GM18951 (cell line): ENCODE measurements around the gene TRIM49D1.
"Not testable (repeated sequence)": the region's sequence is repeated elsewhere in the genome, so short reads cannot be mapped to it uniquely, and the experiment has no call there.

ENCODE experiments used
- POLR2A ChIP-seq: IDR thresholded peaks from 4 replicates; pipeline ENCODE4 v1.6.1; 2011; ENCODE audit warnings: mild to moderate bottlenecking; ENCODE audit not compliant: insufficient read length, insufficient read depth; ENCODE audit errors: extremely low read depth
- in situ Hi-C: fragments of 300-500 bp; cut with MboI; formaldehyde crosslinking; loops from one replicate; pipeline ENCODE4 v1.12.0; 2022; ENCODE audit warnings: low sequenced_read_pairs, mixed read lengths, inconsistent platforms; ENCODE audit not compliant: unreplicated experiment

TRIM49D1 gene

GRCh38 chr11:89922195-89922660 is at the start of gene TRIM49D1:
TRIM49D1 (minus strand) TSS chr11:89922245; CDS start chr11:89917710, 4,535 bp downstream.
- TF ChIP-seq POLR2A: no peak
- in situ Hi-C loops: no loop called here

GRCh38 chr11:89965737-89966136 is 43.7 kb upstream of the TRIM49D1 start, which contains the start of gene TRIM64:
TRIM64 (plus strand) TSS chr11:89966037; CDS start chr11:89968504, 2,467 bp downstream.
- in situ Hi-C loops: not testable (repeated sequence)

- in situ Hi-C loops: not testable (repeated sequence)
Observed at GRCh38 chr11:89960833-89961232, 38.8 kb upstream of the TRIM49D1 start.

- in situ Hi-C loops: not testable (repeated sequence)
Observed at GRCh38 chr11:89923764-89924163, 1.7 kb upstream of the TRIM49D1 start, which contains the start of gene TRIM49D2. TRIM49D2 (plus strand) TSS chr11:89924064; CDS start chr11:89926762, 2,698 bp downstream.

- in situ Hi-C loops: not testable (repeated sequence)
Observed at GRCh38 chr11:89900809-89901208, 21.2 kb downstream of the TRIM49D1 start.

- in situ Hi-C loops: not testable (repeated sequence)
Observed at GRCh38 chr11:89893245-89893644, 28.8 kb downstream of the TRIM49D1 start.

- in situ Hi-C loops: not testable (repeated sequence)
Observed at GRCh38 chr11:89877511-89877910, 44.5 kb downstream of the TRIM49D1 start.

GRCh38 chr11:89872588-89872987 is 49.5 kb downstream of the TRIM49D1 start:
- in situ Hi-C loops: not testable (repeated sequence)

- in situ Hi-C loops: not testable (repeated sequence)
Observed at GRCh38 chr11:89865223-89865622, 56.8 kb downstream of the TRIM49D1 start.

- in situ Hi-C loops: not testable (repeated sequence)
Observed at GRCh38 chr11:89863906-89864704, 57.9 kb downstream of the TRIM49D1 start.
